H1 (cell line): Measurements from ENCODE around the gene RSU1. TPM values are rescaled to one million over a fixed set of nuclear protein-coding genes. Genes with fewer than 3 reads are reported as not detected.

ENCODE experiments used
- BACH1 ChIP-seq: IDR thresholded peaks from 2 replicates; pipeline ENCODE4 v1.6.1; 2012; ENCODE audit warnings: low read length, improper control_type of control experiment
- BCL11A ChIP-seq, 2 experiments: IDR thresholded peaks; one replicate each; pipeline ENCODE4 v1.6.1; 2011; ENCODE audit warnings: low read depth in 2 of 2, low read length in 2 of 2, mild to moderate bottlenecking in 2 of 2
- EGR1 ChIP-seq: IDR thresholded peaks from 2 replicates; pipeline ENCODE4 v1.6.1; 2011; ENCODE audit warnings: low read depth, low read length, borderline replicate concordance
- GABPA ChIP-seq: IDR thresholded peaks from 2 replicates; pipeline ENCODE4 v1.6.1; 2011; ENCODE audit warnings: mild to moderate bottlenecking, low read length, moderate library complexity, borderline replicate concordance; ENCODE audit not compliant: insufficient read depth
- POLR2A ChIP-seq, 2 experiments: IDR thresholded peaks; 1 replicate in 1 of 2; 2 replicates in 1 of 2; pipeline ENCODE4 v1.6.1; 2011; ENCODE audit warnings: low read depth in 2 of 2, low read length in 2 of 2, mild to moderate bottlenecking in 2 of 2; ENCODE audit errors: control extremely low read depth in 1 of 2
- SIX5 ChIP-seq: IDR thresholded peaks from 2 replicates; pipeline ENCODE4 v1.6.1; 2011; ENCODE audit warnings: mild to moderate bottlenecking, low read depth, low read length
- SP2 ChIP-seq: IDR thresholded peaks from 2 replicates; pipeline ENCODE4 v1.6.1; 2012; ENCODE audit warnings: mild to moderate bottlenecking, low read length, inconsistent platforms
- SUZ12 ChIP-seq: fragments of 200-600 bp; sonication (generic); IDR thresholded peaks from 2 replicates; pipeline ENCODE4 v1.6.1; 2012; ENCODE audit warnings: mild to moderate bottlenecking, inconsistent platforms, low read length, moderate library complexity, mixed read lengths
- TAF1 ChIP-seq: IDR thresholded peaks from 2 replicates; pipeline ENCODE4 v1.6.1; 2011; ENCODE audit warnings: mild to moderate bottlenecking, low read depth, low read length
- ZNF274 ChIP-seq: IDR thresholded peaks from 2 replicates; pipeline ENCODE4 v1.7.0; 2012; ENCODE audit warnings: low read length, borderline replicate concordance; ENCODE audit errors: extremely low read depth
- polyA plus RNA-seq, 7 experiments: library from polyadenylated mRNA; depleted of rRNA in 3 of 7; stranded (reverse) in 5 of 7; unstranded in 2 of 7; fragments of >200 nt in 5 of 7; fragments of 200-250 nt in 2 of 7; gene quantifications; 1 replicate in 5 of 7; 2 replicates in 1 of 7; 4 replicates in 1 of 7; pipeline versions ENCODE4 v1.2.1 to v1.2.3, GENCODE V29; 2011 to 2013; ENCODE audit warnings: missing spikeins in 2 of 7, mixed read lengths in 2 of 7
- total RNA-seq: library from RNA; stranded (reverse); fragmentation: NEBNext Ultra II Directional; extraction: Animal tissue kit (Norgen Biotek cat#: 25700); gene quantifications from 2 replicates; pipeline ENCODE4 v1.2.1, GENCODE V29; 2021
- TF ChIP-seq, protein P1 (sequence below): fragments of 300-600 bp; sonication (generic); IDR thresholded peaks from 2 replicates; pipeline ENCODE4 v1.7.1; 2012; ENCODE audit warnings: low read length, moderate library complexity, mild to moderate bottlenecking, inconsistent platforms; ENCODE audit not compliant: insufficient replicate concordance

RSU1 gene
- total and polyA plus RNA-seq, 2 of the 8 experiments (the other 6 are each of a cell fraction or from before 2014, with no cell fraction given) = 50.0 to 68.2 TPM

DNA sequence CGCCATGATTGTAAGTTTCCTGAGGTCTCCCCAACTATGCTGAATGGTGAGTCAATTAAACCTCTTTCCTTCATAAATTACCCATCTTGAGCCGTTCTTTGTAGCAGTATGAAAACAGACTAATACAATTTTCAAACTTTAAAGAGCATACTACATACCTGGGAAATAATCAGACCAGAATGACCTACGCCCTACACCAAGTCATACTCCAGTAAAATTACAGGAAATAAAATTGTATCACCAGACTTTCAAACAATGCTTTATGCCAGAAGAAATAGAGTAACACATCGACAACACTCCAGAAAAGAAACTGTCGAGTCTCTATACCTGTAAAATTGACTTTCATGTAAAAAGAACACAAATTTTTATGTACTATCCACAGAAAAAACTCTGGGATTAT lies 18.7 kb downstream of the RSU1 start (continued):
- TF ChIP-seq SUZ12 (no peak), TAF1 (no peak), SP2 (no peak), ZNF274 (no peak), GABPA (no peak), BCL11A (IDR thresholded peaks at IDR 0.05; ENCODE audit: low read depth in 2 of 2, low read length in 2 of 2) (no peak), BACH1 (no peak), SIX5 (no peak), EGR1 (no peak), POLR2A (IDR thresholded peaks at IDR 0.05; ENCODE audit: control extremely low read depth in 1 of 2, low read depth in 2 of 2, low read length in 2 of 2) (no peak)
- TF ChIP-seq, protein P1, sequence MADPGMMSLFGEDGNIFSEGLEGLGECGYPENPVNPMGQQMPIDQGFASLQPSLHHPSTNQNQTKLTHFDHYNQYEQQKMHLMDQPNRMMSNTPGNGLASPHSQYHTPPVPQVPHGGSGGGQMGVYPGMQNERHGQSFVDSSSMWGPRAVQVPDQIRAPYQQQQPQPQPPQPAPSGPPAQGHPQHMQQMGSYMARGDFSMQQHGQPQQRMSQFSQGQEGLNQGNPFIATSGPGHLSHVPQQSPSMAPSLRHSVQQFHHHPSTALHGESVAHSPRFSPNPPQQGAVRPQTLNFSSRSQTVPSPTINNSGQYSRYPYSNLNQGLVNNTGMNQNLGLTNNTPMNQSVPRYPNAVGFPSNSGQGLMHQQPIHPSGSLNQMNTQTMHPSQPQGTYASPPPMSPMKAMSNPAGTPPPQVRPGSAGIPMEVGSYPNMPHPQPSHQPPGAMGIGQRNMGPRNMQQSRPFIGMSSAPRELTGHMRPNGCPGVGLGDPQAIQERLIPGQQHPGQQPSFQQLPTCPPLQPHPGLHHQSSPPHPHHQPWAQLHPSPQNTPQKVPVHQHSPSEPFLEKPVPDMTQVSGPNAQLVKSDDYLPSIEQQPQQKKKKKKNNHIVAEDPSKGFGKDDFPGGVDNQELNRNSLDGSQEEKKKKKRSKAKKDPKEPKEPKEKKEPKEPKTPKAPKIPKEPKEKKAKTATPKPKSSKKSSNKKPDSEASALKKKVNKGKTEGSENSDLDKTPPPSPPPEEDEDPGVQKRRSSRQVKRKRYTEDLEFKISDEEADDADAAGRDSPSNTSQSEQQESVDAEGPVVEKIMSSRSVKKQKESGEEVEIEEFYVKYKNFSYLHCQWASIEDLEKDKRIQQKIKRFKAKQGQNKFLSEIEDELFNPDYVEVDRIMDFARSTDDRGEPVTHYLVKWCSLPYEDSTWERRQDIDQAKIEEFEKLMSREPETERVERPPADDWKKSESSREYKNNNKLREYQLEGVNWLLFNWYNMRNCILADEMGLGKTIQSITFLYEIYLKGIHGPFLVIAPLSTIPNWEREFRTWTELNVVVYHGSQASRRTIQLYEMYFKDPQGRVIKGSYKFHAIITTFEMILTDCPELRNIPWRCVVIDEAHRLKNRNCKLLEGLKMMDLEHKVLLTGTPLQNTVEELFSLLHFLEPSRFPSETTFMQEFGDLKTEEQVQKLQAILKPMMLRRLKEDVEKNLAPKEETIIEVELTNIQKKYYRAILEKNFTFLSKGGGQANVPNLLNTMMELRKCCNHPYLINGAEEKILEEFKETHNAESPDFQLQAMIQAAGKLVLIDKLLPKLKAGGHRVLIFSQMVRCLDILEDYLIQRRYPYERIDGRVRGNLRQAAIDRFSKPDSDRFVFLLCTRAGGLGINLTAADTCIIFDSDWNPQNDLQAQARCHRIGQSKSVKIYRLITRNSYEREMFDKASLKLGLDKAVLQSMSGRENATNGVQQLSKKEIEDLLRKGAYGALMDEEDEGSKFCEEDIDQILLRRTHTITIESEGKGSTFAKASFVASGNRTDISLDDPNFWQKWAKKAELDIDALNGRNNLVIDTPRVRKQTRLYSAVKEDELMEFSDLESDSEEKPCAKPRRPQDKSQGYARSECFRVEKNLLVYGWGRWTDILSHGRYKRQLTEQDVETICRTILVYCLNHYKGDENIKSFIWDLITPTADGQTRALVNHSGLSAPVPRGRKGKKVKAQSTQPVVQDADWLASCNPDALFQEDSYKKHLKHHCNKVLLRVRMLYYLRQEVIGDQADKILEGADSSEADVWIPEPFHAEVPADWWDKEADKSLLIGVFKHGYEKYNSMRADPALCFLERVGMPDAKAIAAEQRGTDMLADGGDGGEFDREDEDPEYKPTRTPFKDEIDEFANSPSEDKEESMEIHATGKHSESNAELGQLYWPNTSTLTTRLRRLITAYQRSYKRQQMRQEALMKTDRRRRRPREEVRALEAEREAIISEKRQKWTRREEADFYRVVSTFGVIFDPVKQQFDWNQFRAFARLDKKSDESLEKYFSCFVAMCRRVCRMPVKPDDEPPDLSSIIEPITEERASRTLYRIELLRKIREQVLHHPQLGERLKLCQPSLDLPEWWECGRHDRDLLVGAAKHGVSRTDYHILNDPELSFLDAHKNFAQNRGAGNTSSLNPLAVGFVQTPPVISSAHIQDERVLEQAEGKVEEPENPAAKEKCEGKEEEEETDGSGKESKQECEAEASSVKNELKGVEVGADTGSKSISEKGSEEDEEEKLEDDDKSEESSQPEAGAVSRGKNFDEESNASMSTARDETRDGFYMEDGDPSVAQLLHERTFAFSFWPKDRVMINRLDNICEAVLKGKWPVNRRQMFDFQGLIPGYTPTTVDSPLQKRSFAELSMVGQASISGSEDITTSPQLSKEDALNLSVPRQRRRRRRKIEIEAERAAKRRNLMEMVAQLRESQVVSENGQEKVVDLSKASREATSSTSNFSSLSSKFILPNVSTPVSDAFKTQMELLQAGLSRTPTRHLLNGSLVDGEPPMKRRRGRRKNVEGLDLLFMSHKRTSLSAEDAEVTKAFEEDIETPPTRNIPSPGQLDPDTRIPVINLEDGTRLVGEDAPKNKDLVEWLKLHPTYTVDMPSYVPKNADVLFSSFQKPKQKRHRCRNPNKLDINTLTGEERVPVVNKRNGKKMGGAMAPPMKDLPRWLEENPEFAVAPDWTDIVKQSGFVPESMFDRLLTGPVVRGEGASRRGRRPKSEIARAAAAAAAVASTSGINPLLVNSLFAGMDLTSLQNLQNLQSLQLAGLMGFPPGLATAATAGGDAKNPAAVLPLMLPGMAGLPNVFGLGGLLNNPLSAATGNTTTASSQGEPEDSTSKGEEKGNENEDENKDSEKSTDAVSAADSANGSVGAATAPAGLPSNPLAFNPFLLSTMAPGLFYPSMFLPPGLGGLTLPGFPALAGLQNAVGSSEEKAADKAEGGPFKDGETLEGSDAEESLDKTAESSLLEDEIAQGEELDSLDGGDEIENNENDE = no peak
